HG03558 (cell line): Measurements from ENCODE around the gene AZGP1.
"Not testable (repeated sequence)": the region's sequence is repeated elsewhere in the genome, so short reads cannot be mapped to it uniquely, and the experiment has no call there.

Source experiments
- ATAC-seq: cut with Tn5 transposase; IDR thresholded peaks from one replicate; pipeline ENCODE4 v1.9.1; 2021; ENCODE audit warnings: moderate number of reproducible peaks; ENCODE audit not compliant: unreplicated experiment; ENCODE audit errors: extremely low read depth

AZGP1 gene

DNA sequence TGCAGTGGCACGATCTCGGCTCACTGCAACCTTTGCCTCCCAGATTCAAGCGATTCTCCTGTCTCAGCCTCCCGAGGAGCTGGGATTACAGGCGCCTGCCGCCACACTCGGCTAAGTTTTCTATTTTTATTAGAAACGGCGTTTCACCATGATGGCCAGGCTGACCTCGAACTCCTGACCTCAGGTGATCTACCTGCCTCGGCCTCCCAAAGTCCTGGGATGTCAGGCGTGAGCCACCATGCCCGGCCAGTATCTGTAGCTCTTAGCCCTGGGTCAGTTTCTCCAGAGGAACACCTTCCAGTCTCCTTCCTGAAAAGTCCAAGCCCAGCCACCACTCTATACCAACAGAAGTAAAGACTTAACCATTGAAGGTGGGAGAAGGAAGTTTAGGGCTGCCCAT lies 24.4 kb upstream of the AZGP1 start:
- ATAC-seq = no peak

DNA sequence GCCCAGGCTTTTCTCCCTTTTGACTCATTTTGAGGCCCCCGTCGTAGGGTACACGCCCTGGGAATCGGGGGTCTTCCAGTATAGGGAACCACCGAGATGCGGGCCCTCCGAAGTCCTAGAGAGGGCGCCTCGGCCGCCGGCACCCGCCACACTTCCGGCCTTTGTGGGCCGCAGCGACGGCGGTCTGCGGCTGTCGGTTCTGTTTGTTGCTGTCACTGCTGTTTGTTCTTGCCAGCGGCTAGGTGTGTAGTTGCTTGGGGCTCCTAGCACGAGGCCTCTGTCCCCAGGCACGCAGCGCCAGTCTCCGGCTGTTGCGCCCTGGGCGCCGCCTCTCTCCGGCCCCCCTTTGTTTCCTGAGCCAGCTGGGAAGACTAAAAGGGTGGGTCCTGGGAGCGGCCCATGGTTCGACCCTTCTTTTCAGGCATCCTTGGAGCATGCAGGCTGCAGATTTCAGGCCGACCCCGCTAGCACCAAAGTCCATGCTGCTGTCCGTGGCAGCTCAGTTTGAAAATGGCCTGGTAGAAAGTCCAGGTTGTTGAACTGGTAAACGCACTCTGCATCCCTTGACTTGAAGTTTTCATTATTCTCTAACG lies 21.8 kb upstream of the AZGP1 start:
- no peak for ATAC-seq

- ATAC-seq = no peak
These were observed 21.1 kb upstream of the AZGP1 start for GRCh38 chr7:99996755-99997544.

DNA sequence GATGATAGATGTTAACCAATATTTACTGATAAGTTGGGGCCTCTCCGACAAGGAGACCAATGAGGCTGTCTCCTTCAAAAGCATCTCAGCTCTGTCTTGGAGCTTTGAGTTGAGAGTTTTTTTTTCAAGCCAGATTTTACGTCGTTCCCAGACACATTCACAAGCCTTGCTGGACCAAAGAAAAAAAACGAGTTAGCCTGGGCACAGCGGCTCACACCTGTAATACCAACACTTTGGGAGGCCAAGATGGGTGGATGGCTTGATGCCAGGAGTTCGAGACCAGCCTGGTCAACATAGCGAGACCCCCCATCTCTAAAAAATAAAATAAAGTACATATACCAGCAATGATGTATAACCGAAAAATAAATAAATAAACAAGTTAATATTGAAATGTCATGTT lies 19.0 kb upstream of the AZGP1 start:
- ATAC-seq = no peak

- no peak for ATAC-seq
These were observed 16.7 kb upstream of the AZGP1 start for GRCh38 chr7:99992330-99993038.

GRCh38 chr7:99991543-99991942 lies 15.7 kb upstream of the AZGP1 start:
- not testable (repeated sequence) for ATAC-seq

GRCh38 chr7:99990460-99990852 lies 14.6 kb upstream of the AZGP1 start:
- ATAC-seq = no peak

DNA sequence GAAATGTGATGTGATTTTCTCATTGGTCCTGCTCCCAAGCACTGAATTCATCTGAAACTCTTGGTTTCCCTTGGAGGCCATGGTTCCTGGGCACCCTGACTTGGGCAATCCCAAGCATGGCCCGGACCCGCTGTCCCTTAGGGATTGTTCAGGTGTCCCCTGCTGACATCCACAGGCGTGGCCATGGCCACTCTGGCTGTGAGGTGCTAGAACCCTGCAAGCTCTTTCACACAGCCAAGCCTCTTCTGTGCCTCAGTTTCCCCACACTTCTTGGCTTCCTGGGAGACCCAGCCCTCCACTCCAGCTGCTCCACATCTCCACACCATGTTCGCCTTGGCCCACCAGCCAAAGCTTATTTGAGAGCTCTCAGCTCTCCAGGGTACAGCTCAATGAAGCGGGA lies 12.0 kb upstream of the AZGP1 start:
- no peak for ATAC-seq

- not testable (repeated sequence) for ATAC-seq
These were observed 11.5 kb upstream of the AZGP1 start for GRCh38 chr7:99987306-99987705.

GRCh38 chr7:99984593-99984992 lies 8.8 kb upstream of the AZGP1 start:
- no peak for ATAC-seq

- ATAC-seq = not testable (repeated sequence)
These were observed 5.2 kb upstream of the AZGP1 start for GRCh38 chr7:99981066-99981465.

DNA sequence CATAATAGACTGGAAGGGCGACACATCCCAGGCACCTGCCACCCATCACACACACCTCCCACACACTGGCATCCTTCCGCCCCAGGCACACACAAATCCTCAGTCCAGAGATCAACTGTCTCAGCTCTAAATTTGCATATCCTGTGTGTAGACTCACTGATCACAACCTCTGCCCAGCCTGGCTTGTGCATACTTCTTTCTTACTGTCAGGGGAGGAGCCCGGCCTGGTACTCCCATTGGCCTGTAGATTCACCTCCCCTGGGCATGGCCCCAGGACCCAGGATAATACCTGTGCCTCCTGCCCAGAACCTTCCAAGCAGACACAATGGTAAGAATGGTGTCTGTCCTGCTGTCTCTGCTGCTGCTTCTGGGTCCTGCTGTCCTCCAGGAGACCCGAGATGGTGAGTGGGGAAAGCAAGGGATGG lies 4.6 kb upstream of the AZGP1 start:
- not testable (repeated sequence) for ATAC-seq

GRCh38 chr7:99979814-99980225 lies 4.0 kb upstream of the AZGP1 start:
- not testable (repeated sequence) for ATAC-seq

DNA sequence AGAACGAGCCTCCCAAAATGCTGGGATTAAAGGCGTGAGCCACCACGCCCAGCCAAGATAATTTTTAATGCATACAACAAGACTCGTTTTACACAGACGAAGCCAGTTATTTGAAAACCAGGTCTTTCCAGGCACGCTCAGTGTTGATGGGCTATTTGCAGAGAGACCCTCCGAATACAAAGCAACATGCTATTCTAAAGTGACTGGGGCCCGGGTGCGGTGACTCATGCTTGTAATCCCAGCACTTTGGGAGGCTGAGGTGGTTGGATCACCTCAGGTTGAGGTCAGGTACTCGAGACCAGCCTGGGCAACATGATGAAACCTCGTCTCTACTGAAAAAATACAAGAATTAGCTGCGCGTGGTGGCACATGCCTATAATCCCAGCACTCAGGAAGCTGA lies 795 bp upstream of the AZGP1 start:
- no peak for ATAC-seq

- no peak for ATAC-seq
These were observed 1.1 kb downstream of the AZGP1 start for GRCh38 chr7:99974681-99975080.

DNA sequence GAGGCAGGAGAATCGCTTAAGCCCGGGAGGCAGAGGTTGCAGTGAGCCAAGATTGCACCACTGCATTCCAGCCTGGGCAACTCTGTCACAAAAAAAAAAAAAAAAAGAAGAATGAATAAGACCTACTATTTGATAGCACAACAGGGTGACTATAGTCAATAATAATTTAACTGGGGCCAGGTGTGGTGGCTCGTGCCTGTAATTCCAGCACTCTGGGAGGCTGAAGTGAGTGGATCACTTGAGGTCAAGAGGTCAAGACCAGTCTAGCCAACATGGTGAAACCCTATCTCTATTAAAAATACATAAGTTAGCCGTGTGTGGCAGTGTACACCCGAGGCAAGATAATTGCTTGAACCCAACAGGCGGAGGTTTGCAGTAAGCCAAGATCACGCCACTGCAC lies 2.0 kb downstream of the AZGP1 start:
- not testable (repeated sequence) for ATAC-seq

DNA sequence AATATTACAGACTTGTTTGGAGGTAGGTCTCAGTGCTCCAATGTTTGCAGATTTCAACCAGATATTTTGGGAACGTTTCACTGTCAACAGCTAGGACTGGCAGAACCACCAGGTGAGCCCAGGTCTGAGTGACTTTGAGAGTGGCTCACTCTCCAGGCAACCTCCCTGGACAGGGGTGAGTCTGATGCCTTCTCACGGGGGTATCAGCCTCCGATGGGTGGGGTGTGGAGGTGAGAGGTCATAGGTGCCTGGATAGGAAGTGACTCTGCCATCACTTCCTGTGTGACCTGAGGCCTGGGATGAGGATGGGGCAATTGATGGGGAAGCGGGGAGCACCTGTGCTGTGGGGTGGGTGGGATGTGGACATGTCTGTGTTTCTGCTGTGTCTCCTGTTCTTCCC lies 4.6 kb downstream of the AZGP1 start:
- no peak for ATAC-seq

GRCh38 chr7:99969813-99970212 lies 6.0 kb downstream of the AZGP1 start:
- not testable (repeated sequence) for ATAC-seq

GRCh38 chr7:99969298-99969697 lies 6.5 kb downstream of the AZGP1 start:
- no peak for ATAC-seq

DNA sequence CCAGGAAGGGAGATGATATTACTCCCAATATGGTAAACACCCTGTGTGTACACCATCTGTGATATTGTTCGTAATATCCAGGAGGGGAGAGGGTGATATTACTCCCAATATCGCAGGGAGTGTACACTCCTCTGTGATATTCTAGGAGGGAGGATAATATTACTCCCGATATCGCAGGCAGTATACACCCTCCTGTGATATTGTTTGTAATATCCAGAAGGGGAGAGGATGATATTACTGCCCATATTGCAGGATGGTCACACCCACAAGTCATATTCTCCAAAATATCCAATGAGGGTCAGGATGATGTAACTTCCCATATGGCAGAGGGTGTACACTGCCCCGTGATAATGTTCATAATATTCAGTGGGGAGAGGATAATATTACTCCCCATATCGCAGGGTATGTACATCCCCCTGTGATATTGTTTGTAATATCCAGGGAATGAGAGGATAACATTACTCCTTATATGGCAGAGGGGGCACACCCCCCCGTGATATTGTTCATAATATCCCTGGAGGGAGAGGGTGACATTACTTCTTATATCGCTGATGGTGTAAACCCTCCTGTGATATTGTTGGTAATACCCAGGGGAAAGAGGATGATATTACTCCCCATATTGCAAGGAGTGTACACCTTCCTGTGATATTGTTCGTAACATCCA lies 17.1 kb downstream of the AZGP1 start:
- ATAC-seq = no peak

- no peak for ATAC-seq
These were observed 20.6 kb downstream of the AZGP1 start for GRCh38 chr7:99955247-99955646.
